Measurements from ENCODE around the gene APBB2.

DNA sequence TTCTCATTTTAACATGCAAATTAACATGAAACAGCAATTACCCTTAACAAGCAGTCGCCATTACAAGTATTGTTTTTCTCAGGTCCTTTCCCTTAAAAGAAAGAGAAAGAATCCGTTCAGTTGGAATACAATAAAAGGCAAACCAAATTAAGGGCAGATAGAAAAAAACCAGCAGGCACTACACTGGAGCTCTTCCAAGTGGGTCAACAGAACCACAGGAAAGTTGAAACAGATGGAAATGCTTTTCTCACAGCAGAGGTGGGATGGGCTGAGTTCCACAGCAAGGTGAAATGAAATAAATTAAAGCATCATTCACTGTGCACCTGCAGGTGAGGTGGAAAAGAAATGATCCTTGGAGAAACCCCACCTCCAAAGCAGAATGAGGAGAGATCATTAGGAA is 102.6 kb downstream of the APBB2 start:
- TF ChIP-seq, protein P1, sequence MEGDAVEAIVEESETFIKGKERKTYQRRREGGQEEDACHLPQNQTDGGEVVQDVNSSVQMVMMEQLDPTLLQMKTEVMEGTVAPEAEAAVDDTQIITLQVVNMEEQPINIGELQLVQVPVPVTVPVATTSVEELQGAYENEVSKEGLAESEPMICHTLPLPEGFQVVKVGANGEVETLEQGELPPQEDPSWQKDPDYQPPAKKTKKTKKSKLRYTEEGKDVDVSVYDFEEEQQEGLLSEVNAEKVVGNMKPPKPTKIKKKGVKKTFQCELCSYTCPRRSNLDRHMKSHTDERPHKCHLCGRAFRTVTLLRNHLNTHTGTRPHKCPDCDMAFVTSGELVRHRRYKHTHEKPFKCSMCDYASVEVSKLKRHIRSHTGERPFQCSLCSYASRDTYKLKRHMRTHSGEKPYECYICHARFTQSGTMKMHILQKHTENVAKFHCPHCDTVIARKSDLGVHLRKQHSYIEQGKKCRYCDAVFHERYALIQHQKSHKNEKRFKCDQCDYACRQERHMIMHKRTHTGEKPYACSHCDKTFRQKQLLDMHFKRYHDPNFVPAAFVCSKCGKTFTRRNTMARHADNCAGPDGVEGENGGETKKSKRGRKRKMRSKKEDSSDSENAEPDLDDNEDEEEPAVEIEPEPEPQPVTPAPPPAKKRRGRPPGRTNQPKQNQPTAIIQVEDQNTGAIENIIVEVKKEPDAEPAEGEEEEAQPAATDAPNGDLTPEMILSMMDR (IDR thresholded peaks at IDR 0.05) = no peak
- TF ChIP-seq POLR2A (IDR thresholded peaks at IDR 0.05) = no peak
